ENCODE measurements around the gene TEX10. TPM values are rescaled to one million over a fixed set of nuclear protein-coding genes. Genes with fewer than 3 reads are reported as not detected.

Gene TEX10
- total RNA-seq, 1 experiment from 2014 or later: 17.7 TPM

GRCh38 chr9:100309992-100310391 is 42.8 kb downstream of the TEX10 start:
- no peak overlapping the region for H3K4me3 Mint-ChIP-seq (ENCODE audit: low read depth, unreplicated experiment)
- no peak overlapping the region for H3K27ac Mint-ChIP-seq (ENCODE audit: unreplicated experiment)
- BruUV-seq (replicated peaks): no TSS peak
- H3K27me3 Mint-ChIP-seq (ENCODE audit: unreplicated experiment): no peaks in the 10 kb centered on the region
- CTCF ChIA-PET: no interaction called here
- intact Hi-C loops (cut with micrococcal nuclease; ENCODE audit: unreplicated experiment): no loop called here
- TF ChIP-seq, protein P1, sequence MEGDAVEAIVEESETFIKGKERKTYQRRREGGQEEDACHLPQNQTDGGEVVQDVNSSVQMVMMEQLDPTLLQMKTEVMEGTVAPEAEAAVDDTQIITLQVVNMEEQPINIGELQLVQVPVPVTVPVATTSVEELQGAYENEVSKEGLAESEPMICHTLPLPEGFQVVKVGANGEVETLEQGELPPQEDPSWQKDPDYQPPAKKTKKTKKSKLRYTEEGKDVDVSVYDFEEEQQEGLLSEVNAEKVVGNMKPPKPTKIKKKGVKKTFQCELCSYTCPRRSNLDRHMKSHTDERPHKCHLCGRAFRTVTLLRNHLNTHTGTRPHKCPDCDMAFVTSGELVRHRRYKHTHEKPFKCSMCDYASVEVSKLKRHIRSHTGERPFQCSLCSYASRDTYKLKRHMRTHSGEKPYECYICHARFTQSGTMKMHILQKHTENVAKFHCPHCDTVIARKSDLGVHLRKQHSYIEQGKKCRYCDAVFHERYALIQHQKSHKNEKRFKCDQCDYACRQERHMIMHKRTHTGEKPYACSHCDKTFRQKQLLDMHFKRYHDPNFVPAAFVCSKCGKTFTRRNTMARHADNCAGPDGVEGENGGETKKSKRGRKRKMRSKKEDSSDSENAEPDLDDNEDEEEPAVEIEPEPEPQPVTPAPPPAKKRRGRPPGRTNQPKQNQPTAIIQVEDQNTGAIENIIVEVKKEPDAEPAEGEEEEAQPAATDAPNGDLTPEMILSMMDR (IDR thresholded peaks at IDR 0.05; ENCODE audit: unreplicated experiment): no peak
- peaks cover 2% of the 10 kb centered on the region for H3K9me3 Mint-ChIP-seq (ENCODE audit: low read depth, unreplicated experiment)
- no peak for DNase-seq
- no peaks in the 10 kb centered on the region for H3K4me1 Mint-ChIP-seq (ENCODE audit: low read depth, unreplicated experiment)
- peaks cover 18% of the 10 kb centered on the region for H3K36me3 Mint-ChIP-seq (ENCODE audit: insufficient read depth, unreplicated experiment)

DNA sequence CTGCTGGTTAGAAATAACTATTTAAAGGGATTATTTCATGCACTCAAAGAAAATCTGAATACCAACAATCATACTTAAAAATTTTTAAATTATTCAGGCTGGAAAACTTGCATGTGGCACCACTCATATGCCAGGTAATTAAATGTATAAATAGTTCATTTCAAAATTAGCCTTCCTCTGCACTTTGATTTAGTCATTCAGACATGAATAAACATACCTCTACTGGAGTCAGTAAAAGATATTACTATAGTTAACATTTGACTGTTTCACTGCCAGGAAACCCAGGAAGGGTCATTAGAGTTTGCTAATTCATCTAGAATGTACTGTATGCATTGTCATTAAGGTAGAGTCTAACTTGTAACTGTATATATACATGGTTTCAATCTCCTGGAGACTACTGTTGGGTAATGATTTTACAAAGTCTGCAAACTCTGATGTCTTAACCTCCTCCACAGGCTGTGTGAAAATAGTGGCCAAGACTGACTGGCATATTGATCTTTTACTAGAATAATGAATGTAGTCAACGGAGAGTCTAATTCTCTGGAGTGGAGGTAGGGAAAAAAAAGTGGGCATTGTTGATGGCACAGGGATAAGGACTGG is 43.7 kb downstream of the TEX10 start:
- CTCF ChIA-PET: no interaction called here
- BruUV-seq (replicated peaks): no TSS peak
- Mint-ChIP-seq H3K4me3 (ENCODE audit: low read depth, unreplicated experiment) (no peak overlapping the region), H3K9me3 (ENCODE audit: low read depth, unreplicated experiment) (peaks cover 2% of the 10 kb centered on the region), H3K27me3 (ENCODE audit: unreplicated experiment) (no peaks in the 10 kb centered on the region), H3K4me1 (ENCODE audit: low read depth, unreplicated experiment) (no peaks in the 10 kb centered on the region), H3K36me3 (ENCODE audit: insufficient read depth, unreplicated experiment) (peaks cover 11% of the 10 kb centered on the region), H3K27ac (ENCODE audit: unreplicated experiment) (no peak overlapping the region)
- intact Hi-C loops (cut with micrococcal nuclease; ENCODE audit: unreplicated experiment): no loop called here
- TF ChIP-seq, protein P1 (IDR thresholded peaks at IDR 0.05; ENCODE audit: unreplicated experiment): no peak
- DNase-seq: no peak

DNA sequence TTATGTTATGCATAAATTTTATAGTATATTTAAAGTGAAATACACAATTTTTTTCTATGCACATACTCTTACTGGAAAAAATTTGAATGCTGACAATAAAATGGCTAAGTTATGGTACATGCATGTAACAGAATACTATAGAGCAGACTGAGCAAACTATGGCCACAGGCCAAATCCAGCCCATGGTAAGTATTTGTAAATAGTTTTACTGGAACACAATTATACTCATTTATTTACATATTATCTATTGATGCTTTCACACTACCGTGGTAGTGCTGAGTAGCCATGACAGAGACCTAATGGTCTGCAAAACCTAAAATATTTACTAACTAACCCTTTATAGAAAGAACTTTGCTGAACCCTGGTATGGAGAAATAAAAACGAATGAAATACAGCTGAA is 45.7 kb downstream of the TEX10 start:
- Mint-ChIP-seq H3K4me1 (ENCODE audit: low read depth, unreplicated experiment) (no peaks in the 10 kb centered on the region), H3K27ac (ENCODE audit: unreplicated experiment) (no peak overlapping the region), H3K9me3 (ENCODE audit: low read depth, unreplicated experiment) (no peaks in the 10 kb centered on the region), H3K27me3 (ENCODE audit: unreplicated experiment) (no peaks in the 10 kb centered on the region), H3K36me3 (ENCODE audit: insufficient read depth, unreplicated experiment) (peaks cover 18% of the 10 kb centered on the region), H3K4me3 (ENCODE audit: low read depth, unreplicated experiment) (no peak overlapping the region)
- no peak for DNase-seq
- CTCF ChIA-PET: no interaction called here
- intact Hi-C loops (cut with micrococcal nuclease; ENCODE audit: unreplicated experiment): no loop called here
- BruUV-seq (replicated peaks): no TSS peak
- TF ChIP-seq, protein P1 (IDR thresholded peaks at IDR 0.05; ENCODE audit: unreplicated experiment): no peak

DNA sequence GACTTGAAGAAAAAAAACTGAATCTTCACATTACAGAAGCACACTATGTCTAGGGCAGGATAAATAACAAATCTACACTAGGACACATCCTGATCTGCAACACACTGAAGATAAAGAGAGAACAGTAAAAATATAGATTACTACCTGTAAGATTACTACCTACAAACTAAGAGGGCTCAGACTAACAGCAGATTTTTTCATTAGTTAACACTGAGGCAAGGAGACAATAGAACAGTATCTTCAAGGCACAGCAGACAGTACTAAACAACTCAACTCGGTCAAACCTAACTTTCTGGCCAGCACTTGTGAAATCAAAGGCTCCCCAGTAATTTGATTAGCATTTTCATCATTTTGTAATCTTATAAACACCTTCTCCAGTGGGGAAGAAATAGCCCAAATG is 46.5 kb downstream of the TEX10 start:
- H3K27me3 Mint-ChIP-seq (ENCODE audit: unreplicated experiment): no peaks in the 10 kb centered on the region
- no TSS peak for BruUV-seq (replicated peaks)
- H3K4me3 Mint-ChIP-seq (ENCODE audit: low read depth, unreplicated experiment): no peak overlapping the region
- no peaks in the 10 kb centered on the region for H3K4me1 Mint-ChIP-seq (ENCODE audit: low read depth, unreplicated experiment)
- no peaks in the 10 kb centered on the region for H3K9me3 Mint-ChIP-seq (ENCODE audit: low read depth, unreplicated experiment)
- CTCF ChIA-PET: no interaction called here
- peaks cover 20% of the 10 kb centered on the region for H3K36me3 Mint-ChIP-seq (ENCODE audit: insufficient read depth, unreplicated experiment)
- DNase-seq: no peak
- H3K27ac Mint-ChIP-seq (ENCODE audit: unreplicated experiment): no peak overlapping the region
- TF ChIP-seq, protein P1 (IDR thresholded peaks at IDR 0.05; ENCODE audit: unreplicated experiment): no peak
- intact Hi-C loops (cut with micrococcal nuclease; ENCODE audit: unreplicated experiment): no loop called here

Data from Calu3 (cell line).